ENCODE results near the gene CXXC5. TPM values are rescaled to one million over a fixed set of nuclear protein-coding genes. Genes with fewer than 3 reads are reported as not detected.

Gene CXXC5
- total and polyA plus RNA-seq, 9 of the 15 experiments (the other 6 are each of a cell fraction or from before 2014, with no cell fraction given), result 1.9 to 123 (median 45.8) TPM

GRCh38 chr5:139696167-139696893, 48.2 kb downstream of the CXXC5 start (continued):
- TF ChIP-seq NFXL1 (CRISPR knock-in tag; IDR thresholded peaks at IDR 0.05) (no peak), EWSR1 (IDR thresholded peaks at IDR 0.05; ENCODE audit: borderline replicate concordance, low read depth, partially characterized antibody) (no peak), MAFK (IDR thresholded peaks at IDR 0.05; ENCODE audit: low read length) (peak; percentile 39; the same call in 1 of the 2 replicates), FOXK2 (conservative IDR thresholded peaks at IDR 0.05 in 1 of 2, IDR thresholded peaks at IDR 0.05 in 1 of 2; ENCODE audit: low read depth in 2 of 2) (0 out of 4 replicates have a peak, but pooled peaks of 1 of the 2 experiments have one; percentile 22), IRF9 (tag; IDR thresholded peaks at IDR 0.05) (peak; percentile 67; the same call in 1 of the 2 replicates), MBD1 (CRISPR knock-in tag; IDR thresholded peaks at IDR 0.05) (no peak), FOXM1 (IDR thresholded peaks at IDR 0.05; ENCODE audit: low read depth) (0 out of 2 replicates have a peak, but pooled peaks have one; percentile 8), FOXM1 (CRISPR knock-in tag; IDR thresholded peaks at IDR 0.05; ENCODE audit: low read depth) (no peak), BACH1 (tag; IDR thresholded peaks at IDR 0.05) (0 out of 2 replicates have a peak, but pooled peaks have one; percentile 41), MAFF (IDR thresholded peaks at IDR 0.05; ENCODE audit: low read length) (peak; percentile 30; the same call in 1 of the 2 replicates), ATF3 (IDR thresholded peaks at IDR 0.05) (peak; percentile 92), ATF3 (CRISPR knock-in tag; conservative IDR thresholded peaks at IDR 0.05) (no peak), ZNF316 (IDR thresholded peaks at IDR 0.05) (peak; percentile 50), ZNF436 (CRISPR knock-in tag; IDR thresholded peaks at IDR 0.05) (no peak), DPF2 (IDR thresholded peaks at IDR 0.05) (peak; percentile 63)

Data from K562 (cell line).